H54 (cell line): ENCODE data around the gene XPOT.

Experiments
- DNase-seq: peaks from one replicate; pipeline ENCODE4 v3.0.0; 2011; ENCODE audit warnings: low spot score, mixed read lengths; ENCODE audit not compliant: insufficient read length
- FAIRE-seq: peaks from 3 replicates; lab custom pipeline; 2011; peaks lifted over from hg19 to GRCh38; lab: Jason Lieb, UNC
- POLR2A ChIP-seq: IDR thresholded peaks from 2 replicates; pipeline ENCODE4 v1.6.1; 2011; ENCODE audit warnings: low read depth, mild to moderate bottlenecking, low read length

Gene XPOT

DNA sequence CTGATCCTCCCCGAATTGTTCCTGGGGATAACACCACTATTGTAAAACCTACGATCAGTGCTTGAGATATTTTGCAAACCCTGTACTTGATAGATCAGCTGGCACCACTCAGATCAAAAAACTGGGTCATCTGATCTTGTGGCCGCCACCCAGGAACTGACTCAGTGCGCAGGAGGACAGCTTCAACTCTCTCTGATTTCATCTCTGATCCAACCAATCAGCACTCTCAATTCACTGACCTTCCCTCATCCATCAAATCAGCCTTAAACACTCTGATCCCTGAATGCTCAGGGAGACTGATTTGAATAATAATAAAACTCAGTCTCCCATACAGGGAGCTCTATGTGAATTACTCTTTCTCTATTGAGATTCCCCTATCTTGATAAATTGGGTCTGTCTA is 4.2 kb upstream of the XPOT start:
- TF ChIP-seq POLR2A = no peak
- FAIRE-seq (peak; percentile 98), DNase-seq (peak; percentile 46)

GRCh38 chr12:64402181-64402580 is 2.0 kb upstream of the XPOT start:
- FAIRE-seq = no peak
- no peak for DNase-seq

GRCh38 chr12:64404470-64405256 is 471 bp downstream of the XPOT start:
- DNase-seq (peak; percentile 42), FAIRE-seq (no peak)
- peak; percentile 77 for TF ChIP-seq POLR2A

More at GRCh38 chr12:64402181-64402580, 2.0 kb upstream of the XPOT start:
- TF ChIP-seq POLR2A = no peak

DNA sequence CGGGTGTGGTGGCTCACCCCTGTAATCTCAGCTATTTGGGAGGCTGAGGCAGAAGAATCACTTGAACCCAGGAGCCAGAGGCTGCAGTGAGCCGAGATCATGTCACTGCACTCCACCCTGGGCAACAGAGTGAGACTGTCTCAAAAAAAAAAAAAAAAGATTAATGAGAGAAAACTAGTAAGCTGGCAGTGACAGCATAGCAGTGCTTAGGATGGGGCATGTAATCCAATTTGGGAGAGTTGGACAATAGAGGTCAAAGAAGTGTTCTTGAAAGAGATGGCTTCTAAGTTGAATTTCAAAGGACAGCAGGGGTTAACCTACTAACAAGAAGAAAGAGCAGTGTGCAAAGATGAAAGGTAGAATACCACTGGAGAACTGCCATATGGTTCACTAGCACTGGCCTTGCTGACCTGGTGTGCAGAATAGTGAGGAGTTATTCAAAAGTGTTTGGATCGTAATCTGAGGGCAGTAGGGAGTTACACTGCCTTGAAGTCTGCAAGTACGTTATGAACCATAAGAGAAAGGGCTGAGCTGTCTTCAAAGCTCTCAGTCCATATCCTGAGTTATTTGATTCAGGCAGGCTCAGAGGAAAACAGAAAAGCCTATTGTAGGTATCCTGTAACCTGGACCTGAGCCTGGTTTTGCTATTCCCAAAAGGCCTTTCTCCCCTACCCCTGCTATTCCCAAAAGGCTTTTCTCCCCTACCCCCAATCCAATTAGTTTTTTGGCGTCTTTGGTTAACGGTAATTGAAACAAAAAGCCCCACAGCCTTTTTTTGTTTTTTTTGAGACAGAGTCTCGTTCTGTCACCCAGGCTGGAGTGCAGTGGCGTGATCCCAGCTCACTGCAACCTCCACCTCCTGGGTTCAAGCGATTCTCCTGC is 3.4 kb downstream of the XPOT start:
- DNase-seq = no peak
- no peak for FAIRE-seq
- TF ChIP-seq POLR2A = no peak

GRCh38 chr12:64411427-64411826 is 7.2 kb downstream of the XPOT start:
- TF ChIP-seq POLR2A = no peak
- FAIRE-seq (no peak), DNase-seq (no peak)

GRCh38 chr12:64412459-64412858 is 8.3 kb downstream of the XPOT start:
- FAIRE-seq (peak; percentile 20), DNase-seq (no peak)
- TF ChIP-seq POLR2A = no peak

- DNase-seq = no peak
- FAIRE-seq = no peak
- no peak for TF ChIP-seq POLR2A
Measured at GRCh38 chr12:64413884-64414283, 9.7 kb downstream of the XPOT start.

DNA sequence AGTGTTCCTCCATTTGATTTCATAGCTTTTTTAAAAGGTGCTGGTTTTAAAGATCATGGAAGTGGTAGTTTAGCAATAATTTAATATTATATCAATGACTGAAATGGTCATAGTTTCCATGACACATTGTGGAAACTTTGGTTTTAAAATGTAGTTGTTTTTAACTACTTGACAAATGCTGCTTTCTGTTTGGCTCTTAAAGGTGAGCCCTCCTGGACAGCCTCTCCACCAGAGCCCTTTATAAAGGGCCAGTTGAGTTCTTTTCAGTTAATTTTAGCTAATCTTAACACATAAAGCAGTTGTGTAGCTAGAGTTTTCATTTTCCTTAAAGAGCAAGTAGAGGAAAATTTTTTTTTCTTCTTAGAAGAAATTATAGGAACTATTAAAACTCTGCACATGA is 14.0 kb downstream of the XPOT start:
- FAIRE-seq (no peak), DNase-seq (no peak)
- no peak for TF ChIP-seq POLR2A

- TF ChIP-seq POLR2A = no peak
- peak; percentile 33 for FAIRE-seq
- no peak for DNase-seq
Measured at GRCh38 chr12:64419696-64420095, 15.5 kb downstream of the XPOT start.

- DNase-seq (no peak), FAIRE-seq (no peak)
- no peak for TF ChIP-seq POLR2A
Measured at GRCh38 chr12:64427988-64428387, 23.8 kb downstream of the XPOT start.

DNA sequence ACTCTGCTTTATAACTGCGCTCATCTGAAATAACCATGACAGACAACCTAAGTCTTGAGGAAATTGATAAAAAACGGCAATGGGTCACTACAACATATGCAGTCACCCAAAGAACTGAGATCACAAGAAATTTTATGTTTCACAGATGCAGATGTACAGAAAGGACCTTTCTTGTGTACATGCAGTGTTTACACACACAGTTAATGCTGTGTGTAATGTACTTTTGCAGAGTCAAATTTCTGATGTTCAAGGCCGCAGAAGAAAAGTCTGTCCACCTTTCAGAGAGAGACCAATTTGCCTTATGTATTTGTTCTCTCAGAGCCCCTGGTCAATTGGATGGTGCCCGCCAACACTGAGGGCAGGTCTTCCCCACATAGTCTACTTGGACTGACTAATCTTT is 24.8 kb downstream of the XPOT start:
- TF ChIP-seq POLR2A = no peak
- FAIRE-seq (no peak), DNase-seq (no peak)

GRCh38 chr12:64430886-64431285 is 26.7 kb downstream of the XPOT start:
- no peak for DNase-seq
- no peak for TF ChIP-seq POLR2A
- no peak for FAIRE-seq

DNA sequence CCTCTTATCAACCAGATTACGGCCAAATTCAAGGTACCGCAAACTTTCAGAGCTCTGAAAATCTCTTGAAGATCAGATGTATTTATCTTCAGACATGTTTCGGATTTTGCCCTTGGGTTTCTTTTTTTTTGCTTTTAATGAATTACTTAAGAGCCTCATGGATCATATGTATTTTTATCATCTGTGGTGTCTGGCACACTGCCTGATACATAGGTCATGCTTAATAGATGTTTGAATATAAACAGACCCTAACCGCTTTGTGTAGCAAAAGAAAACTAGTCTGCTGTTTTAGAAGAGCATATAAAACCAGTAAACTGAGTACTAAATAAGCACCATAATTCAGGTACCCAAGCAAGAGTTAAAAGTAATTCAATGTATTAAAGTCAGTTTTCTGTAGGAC is 27.6 kb downstream of the XPOT start:
- no peak for FAIRE-seq
- DNase-seq = no peak

DNA sequence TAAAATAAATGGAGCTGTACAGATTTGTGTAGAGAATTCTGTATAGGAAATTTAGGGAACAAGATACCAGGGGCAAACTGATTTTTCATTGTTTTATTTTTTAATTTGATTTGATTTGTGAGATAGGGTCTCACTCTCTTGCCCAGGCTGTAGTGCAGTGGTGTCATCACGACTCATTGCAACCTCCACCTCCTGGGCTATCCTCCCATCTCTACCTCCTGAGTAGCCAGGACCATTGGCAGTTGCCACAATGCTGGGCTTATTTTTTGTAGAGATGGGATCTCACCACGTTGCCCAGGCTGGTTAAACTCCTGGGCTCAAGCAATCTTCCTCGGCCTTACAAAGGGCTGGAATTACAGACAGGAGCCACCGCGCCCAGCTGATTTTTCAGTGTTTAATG is 29.7 kb downstream of the XPOT start:
- DNase-seq (no peak), FAIRE-seq (no peak)
- no peak for TF ChIP-seq POLR2A

More for the DNA sequence above, 27.6 kb downstream of the XPOT start:
- no peak for TF ChIP-seq POLR2A
